ENCODE results near the gene IRF5.

Gene IRF5

GRCh38 chr7:128937647-128938543 lies at the start of gene IRF5:
Gene IRF5, plus strand, starts transcription at chr7:128937927. Its CDS starts 4,155 bp downstream, at chr7:128942082.
- peak; percentile 29 for DNase-seq (ENCODE audit: low spot score)

- DNase-seq (ENCODE audit: low spot score): no peak
These were observed 49.5 kb upstream of the IRF5 start for GRCh38 chr7:128888039-128888755.

GRCh38 chr7:128888756-128889095 lies 49.0 kb upstream of the IRF5 start:
- no peak for DNase-seq (ENCODE audit: low spot score)

- DNase-seq (ENCODE audit: low spot score): no peak
These were observed 48.6 kb upstream of the IRF5 start for GRCh38 chr7:128889121-128889520.

- no peak for DNase-seq (ENCODE audit: low spot score)
These were observed 47.2 kb upstream of the IRF5 start for GRCh38 chr7:128890306-128891109.

GRCh38 chr7:128891110-128891941 lies 46.4 kb upstream of the IRF5 start:
- no peak for DNase-seq (ENCODE audit: low spot score)

GRCh38 chr7:128891942-128892269 lies 45.8 kb upstream of the IRF5 start:
- DNase-seq (ENCODE audit: low spot score): no peak

GRCh38 chr7:128892521-128893250 lies 45.0 kb upstream of the IRF5 start:
- DNase-seq (ENCODE audit: low spot score): no peak

GRCh38 chr7:128893251-128894100 lies 44.3 kb upstream of the IRF5 start:
- no peak for DNase-seq (ENCODE audit: low spot score)

- no peak for DNase-seq (ENCODE audit: low spot score)
These were observed 43.7 kb upstream of the IRF5 start for GRCh38 chr7:128894101-128894440.

GRCh38 chr7:128895320-128895719 lies 42.4 kb upstream of the IRF5 start:
- DNase-seq (ENCODE audit: low spot score): no peak

GRCh38 chr7:128899392-128899791 lies 38.3 kb upstream of the IRF5 start:
- no peak for DNase-seq (ENCODE audit: low spot score)

- DNase-seq (ENCODE audit: low spot score): no peak
These were observed 37.5 kb upstream of the IRF5 start for GRCh38 chr7:128900237-128900636.

- no peak for DNase-seq (ENCODE audit: low spot score)
These were observed 34.8 kb upstream of the IRF5 start for GRCh38 chr7:128902761-128903585.

GRCh38 chr7:128903621-128904361 lies 33.9 kb upstream of the IRF5 start:
- no peak for DNase-seq (ENCODE audit: low spot score)

- DNase-seq (ENCODE audit: low spot score): peak; percentile 85
These were observed 33.1 kb upstream of the IRF5 start for GRCh38 chr7:128904381-128905197.

- no peak for DNase-seq (ENCODE audit: low spot score)
These were observed 31.5 kb upstream of the IRF5 start for GRCh38 chr7:128906001-128906765.
